Globus pallidus (tissue), 1 donor: ENCODE measurements around the gene PSMG2.

ENCODE experiments used
- DNase-seq: peaks from one replicate; pipeline ENCODE4 v3.0.0-alpha.2; 2015; ENCODE audit warnings: low spot score

Gene PSMG2

GRCh38 chr18:12702221-12703095, at the start of gene PSMG2, which contains the start of gene CEP76:
Gene PSMG2, plus strand, starts transcription at chr18:12703042. Its CDS starts 66 bp downstream, at chr18:12703108.
Gene CEP76, minus strand, starts transcription at chr18:12702723. Its CDS starts 175 bp downstream, at chr18:12702548.
- DNase-seq: peak; percentile 83

- DNase-seq: no peak
These were observed 47.9 kb upstream of the PSMG2 start for GRCh38 chr18:12654971-12655370.

- DNase-seq: no peak
These were observed 46.3 kb upstream of the PSMG2 start for GRCh38 chr18:12656605-12656937.

GRCh38 chr18:12656938-12657683, 45.7 kb upstream of the PSMG2 start:
- DNase-seq: peak; percentile 37

GRCh38 chr18:12657684-12658425, 45.0 kb upstream of the PSMG2 start, which contains the start of gene SPIRE1:
Gene SPIRE1, minus strand, starts transcription at chr18:12658107. Its CDS starts 241 bp downstream, at chr18:12657866.
- DNase-seq: peak; percentile 80

GRCh38 chr18:12658426-12659138, 44.3 kb upstream of the PSMG2 start:
- DNase-seq: no peak

- DNase-seq: peak; percentile 68
These were observed 42.8 kb upstream of the PSMG2 start for GRCh38 chr18:12659904-12660605.

GRCh38 chr18:12668041-12668440, 34.8 kb upstream of the PSMG2 start:
- no peak for DNase-seq

- peak; percentile 27 for DNase-seq
These were observed 23.6 kb upstream of the PSMG2 start for GRCh38 chr18:12679183-12679786.

- no peak for DNase-seq
These were observed 16.7 kb upstream of the PSMG2 start for GRCh38 chr18:12686100-12686499.

- no peak for DNase-seq
These were observed 13.5 kb upstream of the PSMG2 start for GRCh38 chr18:12689256-12689850.

- DNase-seq: no peak
These were observed 10.6 kb upstream of the PSMG2 start for GRCh38 chr18:12692206-12692605.

GRCh38 chr18:12694032-12694431, 8.8 kb upstream of the PSMG2 start:
- no peak for DNase-seq

- no peak for DNase-seq
These were observed 3.1 kb upstream of the PSMG2 start for GRCh38 chr18:12699747-12700146.

GRCh38 chr18:12701161-12701560, 1.7 kb upstream of the PSMG2 start:
- DNase-seq: no peak

- no peak for DNase-seq
These were observed 290 bp downstream of the PSMG2 start for GRCh38 chr18:12703096-12703567.

- DNase-seq: no peak
These were observed 822 bp downstream of the PSMG2 start for GRCh38 chr18:12703664-12704063.

- DNase-seq: no peak
These were observed 8.6 kb downstream of the PSMG2 start for GRCh38 chr18:12711446-12711845.

- DNase-seq: no peak
These were observed 18.8 kb downstream of the PSMG2 start for GRCh38 chr18:12721495-12722275.
